GM12878 (cell line): ENCODE results near the gene SCAMP1. TPM values are rescaled to one million over a fixed set of nuclear protein-coding genes. Genes with fewer than 3 reads are reported as not detected.

Source experiments
- ATAC-seq: fragments of 200-7000 bp; cut with Tn5 transposase; 3 replicates; pipeline ENCODE4 v1.9.1; 2020; ENCODE audit warnings: mild to moderate bottlenecking, moderate library complexity
- BruUV-seq: library from RNA; stranded (reverse); fragments of 400-500 nt; replicated peaks from 2 replicates; lab custom pipeline; 2021; lab: Mats Ljungman, UMichigan
- CTCF ChIA-PET: fragments of 300-600 bp; sonication (Branson Sonifier 250); formaldehyde crosslinking; extraction: SDS; loops from one replicate; lab custom pipeline; 2021; ENCODE audit warnings: inconsistent platforms; lab: Yijun Ruan, JAX
- POLR2A ChIA-PET: fragments of 350-600 bp; formaldehyde crosslinking; extraction: SDS; loops from one replicate; lab custom pipeline; 2021; ENCODE audit warnings: inconsistent platforms; lab: Charles Lee
- RAD21 ChIA-PET: fragments of 300-600 bp; sonication (Branson Sonifier 250); formaldehyde crosslinking; loops from one replicate; lab custom pipeline; 2023; ENCODE audit warnings: antibody characterized with exemption; ENCODE audit not compliant: unreplicated experiment; lab: Charles Lee
- SMC1A ChIA-PET: fragments of 300-600 bp; sonication (Branson Sonifier 250); formaldehyde crosslinking; loops from one replicate; lab custom pipeline; 2023; ENCODE audit not compliant: unreplicated experiment, uncharacterized antibody; lab: Charles Lee
- DNase-seq: peaks from one replicate; pipeline ENCODE4 v3.0.0-alpha.2; 2011; ENCODE audit warnings: low read depth, low spot score
- FAIRE-seq: peaks from 3 replicates; lab custom pipeline; 2011; peaks lifted over from hg19 to GRCh38; lab: Jason Lieb, UNC
- H2AFZ ChIP-seq: 2 replicates; pipeline ENCODE4 v1.6.0; 2011; ENCODE audit warnings: low read depth, low read length, control low read depth; ENCODE audit not compliant: control insufficient read depth
- H3K27ac ChIP-seq: 2 replicates; pipeline ENCODE4 v1.5.1; 2011; ENCODE audit warnings: control low read depth; ENCODE audit not compliant: control insufficient read depth, insufficient read depth
- H3K27me3 ChIP-seq, 2 experiments: replicated peaks in 1 of 2; 2 replicates each; pipeline versions ENCODE4 v1.6.0 to v1.6.1; 2011; ENCODE audit warnings: low read length in 1 of 2; ENCODE audit not compliant: control insufficient read depth in 2 of 2, insufficient read depth in 2 of 2
- H3K36me3 ChIP-seq, 2 experiments: 2 replicates each; pipeline ENCODE4 v1.5.1; 2011; ENCODE audit warnings: low read length in 1 of 2; ENCODE audit not compliant: control insufficient read depth in 2 of 2, insufficient read depth in 2 of 2
- H3K4me1 ChIP-seq: 2 replicates; pipeline ENCODE4 v1.6.1; 2011; ENCODE audit warnings: mild to moderate bottlenecking, low read length, moderate library complexity, mixed read lengths; ENCODE audit not compliant: control insufficient read depth, insufficient read depth
- H3K4me2 ChIP-seq: 2 replicates; pipeline ENCODE4 v1.6.0; 2011; ENCODE audit warnings: control low read depth; ENCODE audit not compliant: control insufficient read depth, insufficient read depth
- H3K4me3 ChIP-seq: fragments of 200-600 bp; sonication (generic); 2 replicates; pipeline ENCODE4 v1.5.1; 2016
- H3K79me2 ChIP-seq: 2 replicates; pipeline ENCODE4 v1.6.0; 2011; ENCODE audit warnings: low read length; ENCODE audit not compliant: control insufficient read depth, insufficient read depth
- H3K9ac ChIP-seq: 2 replicates; pipeline ENCODE4 v1.8.0; 2011; ENCODE audit warnings: low read length, control low read depth, mixed read lengths; ENCODE audit not compliant: control insufficient read depth, insufficient read depth
- H3K9me3 ChIP-seq: replicated peaks from 3 replicates; pipeline ENCODE4 v1.5.1; 2011; ENCODE audit warnings: mild to moderate bottlenecking, low read length; ENCODE audit not compliant: control insufficient read depth, insufficient read depth
- H4K20me1 ChIP-seq: 2 replicates; pipeline ENCODE4 v1.6.0; 2011; ENCODE audit not compliant: control insufficient read depth, insufficient read depth
- POU2F2 ChIP-seq: IDR thresholded peaks from 3 replicates; pipeline ENCODE4 v1.6.1; 2011; ENCODE audit warnings: low read depth, mild to moderate bottlenecking, low read length, borderline replicate concordance
- ZNF592 ChIP-seq: fragments of 450-650 bp; IDR thresholded peaks from 2 replicates; pipeline ENCODE4 v1.6.1; 2017; ENCODE audit warnings: mild to moderate bottlenecking, moderate library complexity
- WGBS: methylation state at CpG from one replicate; pipeline ENCODE4 v1.1.6; 2016; ENCODE audit warnings: low lambda C conversion rate; ENCODE audit not compliant: insufficient replicate concordance, insufficient coverage; ENCODE audit errors: missing lambda C conversion rate; 5-methylcytosine and 5-hydroxymethylcytosine counted together
- in situ Hi-C: fragments of 300-500 bp; cut with MboI; formaldehyde crosslinking; loops from 9 replicates; pipeline ENCODE4 v1.14.3; 2018; ENCODE audit warnings: mixed read lengths
- intact Hi-C: fragments of 100-400 bp; cut with micrococcal nuclease; formaldehyde crosslinking; loops from one replicate; pipeline ENCODE4 v1.14.2; 2022; ENCODE audit not compliant: unreplicated experiment
- polyA plus RNA-seq, 11 experiments: library from polyadenylated mRNA; depleted of rRNA in 4 of 11; unstranded in 6 of 11; stranded (reverse) in 5 of 11; fragments of >200 nt; fragmentation: Nextera tagmentation in 4 of 11; fragmentation: Illumina TruSeq in 1 of 11; extraction: Ambion mirVana in 4 of 11; extraction: Trizol in 1 of 11; gene quantifications; 1 replicate in 1 of 11; 2 replicates in 10 of 11; pipeline versions ENCODE4 v1.2.1 to v1.2.3, GENCODE V29; 2011 to 2016; ENCODE audit warnings: inconsistent platforms in 2 of 11, missing spikeins in 2 of 11, low read depth in 1 of 11
- total RNA-seq, 4 experiments: library from RNA; depleted of rRNA in 3 of 4; stranded (reverse); fragments of >200 nt in 3 of 4; fragmentation: Illumina TruSeq in 1 of 4; extraction: Trizol in 1 of 4; gene quantifications; 2 replicates each; pipeline versions ENCODE4 v1.2.1 to v1.2.3, GENCODE V29; 2013 to 2021

The SCAMP1 gene
- total and polyA plus RNA-seq, 10 of the 15 experiments (the other 5 are each of a cell fraction or from before 2014, with no cell fraction given): 6.4 to 27.9 (median 20.0) TPM

GRCh38 chr5:78424665-78425064 is 64.2 kb downstream of the SCAMP1 start:
- ATAC-seq (peak; percentile 61), DNase-seq (no peak), FAIRE-seq (no peak)
- H3K36me3 ChIP-seq: peaks cover 0 to 3% of the 10 kb centered on the region in 2 experiments; a peak in 1 of 4 replicates
- TF ChIP-seq POU2F2 (peak; percentile 45; the same call in 1 of the 3 replicates), ZNF592 (no peak)
- no peaks in the 10 kb centered on the region for H4K20me1 ChIP-seq
- H3K4me2 ChIP-seq: no peak overlapping the region
- WGBS: 70% methylated on average over 3 of the region's 3 CpGs
- CTCF ChIA-PET: interaction anchor here (0.6 to 1.6 kb wide), 4 partner anchors 11 to 67 kb away, joined by 3 to 5 read pairs (median 3); no protein-coding TSS in a partner anchor
- H3K27me3 ChIP-seq: no peaks in the 10 kb centered on the region
- no peaks in the 10 kb centered on the region for H3K4me1 ChIP-seq
- H3K4me3 ChIP-seq: no peak overlapping the region
- no peaks in the 10 kb centered on the region for H3K79me2 ChIP-seq
- in situ Hi-C loops (no loop called here), intact Hi-C loops (no loop called here)
- no TSS peak for BruUV-seq
- no peaks in the 10 kb centered on the region for H3K9me3 ChIP-seq
- H2AFZ ChIP-seq: no peak overlapping the region
- POLR2A ChIA-PET: no interaction called here
- RAD21 ChIA-PET: no interaction called here
- H3K9ac ChIP-seq: no peak overlapping the region
- SMC1A ChIA-PET: interaction anchor here (0.7 kb wide), 1 partner anchor 24 kb away, joined by 3 read pairs; no protein-coding TSS in a partner anchor
- H3K27ac ChIP-seq: no peak overlapping the region
